ENCODE results near the gene APOL1.

Gene APOL1

GRCh38 chr22:36294801-36295200 is 41.9 kb downstream of the APOL1 start:
- H3K79me2 ChIP-seq (ENCODE audit: low read length): peaks cover 78% of the 10 kb centered on the region
- no peak for TF ChIP-seq EZH2phosphoT487 (IDR thresholded peaks at IDR 0.05; ENCODE audit: low read length)
- TF ChIP-seq CTCF (IDR thresholded peaks at IDR 0.05; ENCODE audit: low read length): no peak
- no peak for TF ChIP-seq EZH2 (optimal IDR thresholded peaks at IDR 0.05; ENCODE audit: low read depth, low read length)
- no peak overlapping the region for H2AFZ ChIP-seq (ENCODE audit: low read length)
- H3K9me3 ChIP-seq (replicated peaks; ENCODE audit: insufficient read depth, low read length): no peaks in the 10 kb centered on the region
- H3K36me3 ChIP-seq (replicated peaks; ENCODE audit: insufficient read depth, low read length): peaks cover 58% of the 10 kb centered on the region
- no peak overlapping the region for H3K4me2 ChIP-seq (ENCODE audit: low read depth, low read length)
- H3K27ac ChIP-seq (ENCODE audit: low read length): no peak overlapping the region
- H4K20me1 ChIP-seq (ENCODE audit: insufficient read depth, low read length): no peaks in the 10 kb centered on the region
- H3K4me1 ChIP-seq (ENCODE audit: low read length): no peaks in the 10 kb centered on the region
- DNase-seq: no peak
- H3K4me3 ChIP-seq (ENCODE audit: low read length): no peak overlapping the region
- no peaks in the 10 kb centered on the region for H3K27me3 ChIP-seq (replicated peaks; ENCODE audit: insufficient read depth, low read length)
- no peaks in the 10 kb centered on the region for H3K9me2 ChIP-seq (replicated peaks; ENCODE audit: insufficient read depth, low read length)
- peaks cover 7% of the 10 kb centered on the region; the same call in 1 of the 2 replicates for H3F3A ChIP-seq (ENCODE audit: insufficient read depth, low read length)
- no peak overlapping the region for H3K9ac ChIP-seq (ENCODE audit: low read length)

- Histone ChIP-seq H3K9me3 (replicated peaks; ENCODE audit: insufficient read depth, low read length) (no peaks in the 10 kb centered on the region), H3K79me2 (ENCODE audit: low read length) (peaks cover 82% of the 10 kb centered on the region), H3K27me3 (replicated peaks; ENCODE audit: insufficient read depth, low read length) (no peaks in the 10 kb centered on the region), H3K9ac (ENCODE audit: low read length) (no peak overlapping the region), H3K36me3 (replicated peaks; ENCODE audit: insufficient read depth, low read length) (peaks cover 62% of the 10 kb centered on the region), H3K27ac (ENCODE audit: low read length) (no peak overlapping the region), H2AFZ (ENCODE audit: low read length) (no peak overlapping the region), H3K9me2 (replicated peaks; ENCODE audit: insufficient read depth, low read length) (no peaks in the 10 kb centered on the region), H3F3A (ENCODE audit: insufficient read depth, low read length) (0 out of 2 replicates have a peak, but pooled peaks cover 6% of the 10 kb centered on the region), H3K4me1 (ENCODE audit: low read length) (no peaks in the 10 kb centered on the region), H4K20me1 (ENCODE audit: insufficient read depth, low read length) (no peaks in the 10 kb centered on the region), H3K4me2 (ENCODE audit: low read depth, low read length) (no peak overlapping the region), H3K4me3 (ENCODE audit: low read length) (no peak overlapping the region)
- no peak for DNase-seq
- no peak for TF ChIP-seq EZH2phosphoT487 (IDR thresholded peaks at IDR 0.05; ENCODE audit: low read length)
- TF ChIP-seq CTCF (IDR thresholded peaks at IDR 0.05; ENCODE audit: low read length): no peak
- no peak for TF ChIP-seq EZH2 (optimal IDR thresholded peaks at IDR 0.05; ENCODE audit: low read depth, low read length)
Measured at GRCh38 chr22:36295247-36295646, 42.3 kb downstream of the APOL1 start.

GRCh38 chr22:36296690-36297089 is 43.8 kb downstream of the APOL1 start:
- no peak for DNase-seq
- H4K20me1 ChIP-seq (ENCODE audit: insufficient read depth, low read length): no peaks in the 10 kb centered on the region
- no peak overlapping the region for H3K4me2 ChIP-seq (ENCODE audit: low read depth, low read length)
- no peaks in the 10 kb centered on the region for H3K9me2 ChIP-seq (replicated peaks; ENCODE audit: insufficient read depth, low read length)
- H3K4me3 ChIP-seq (ENCODE audit: low read length): no peak overlapping the region
- no peak overlapping the region for H2AFZ ChIP-seq (ENCODE audit: low read length)
- H3K9me3 ChIP-seq (replicated peaks; ENCODE audit: insufficient read depth, low read length): no peaks in the 10 kb centered on the region
- H3K79me2 ChIP-seq (ENCODE audit: low read length): peaks cover 91% of the 10 kb centered on the region
- H3K27ac ChIP-seq (ENCODE audit: low read length): no peak overlapping the region
- TF ChIP-seq EZH2phosphoT487 (IDR thresholded peaks at IDR 0.05; ENCODE audit: low read length) (no peak), EZH2 (optimal IDR thresholded peaks at IDR 0.05; ENCODE audit: low read depth, low read length) (no peak), CTCF (IDR thresholded peaks at IDR 0.05; ENCODE audit: low read length) (no peak)
- peaks cover 72% of the 10 kb centered on the region for H3K36me3 ChIP-seq (replicated peaks; ENCODE audit: insufficient read depth, low read length)
- H3K4me1 ChIP-seq (ENCODE audit: low read length): no peaks in the 10 kb centered on the region
- H3K27me3 ChIP-seq (replicated peaks; ENCODE audit: insufficient read depth, low read length): no peaks in the 10 kb centered on the region
- H3K9ac ChIP-seq (ENCODE audit: low read length): no peak overlapping the region
- H3F3A ChIP-seq (ENCODE audit: insufficient read depth, low read length): 0 out of 2 replicates have a peak, but pooled peaks cover 6% of the 10 kb centered on the region

All from MM.1S (cell line).